DOHH2 (cell line): ENCODE data around the gene PGM2.

Experiments
- EZH2phosphoT487 ChIP-seq: fragments of 200-600 bp; sonication (generic); IDR thresholded peaks from 2 replicates; pipeline ENCODE4 v1.6.1; 2017; ENCODE audit warnings: borderline replicate concordance, mild to moderate bottlenecking, antibody characterized with exemption, low read length, moderate library complexity, mixed read lengths
- TF ChIP-seq, protein P1 (sequence below): fragments of 200-600 bp; sonication (generic); IDR thresholded peaks from one replicate; pipeline ENCODE4 v1.5.1; 2014; ENCODE audit warnings: antibody characterized with exemption, mild to moderate bottlenecking, low read depth, low read length; ENCODE audit not compliant: poor library complexity, severe bottlenecking

DNA sequence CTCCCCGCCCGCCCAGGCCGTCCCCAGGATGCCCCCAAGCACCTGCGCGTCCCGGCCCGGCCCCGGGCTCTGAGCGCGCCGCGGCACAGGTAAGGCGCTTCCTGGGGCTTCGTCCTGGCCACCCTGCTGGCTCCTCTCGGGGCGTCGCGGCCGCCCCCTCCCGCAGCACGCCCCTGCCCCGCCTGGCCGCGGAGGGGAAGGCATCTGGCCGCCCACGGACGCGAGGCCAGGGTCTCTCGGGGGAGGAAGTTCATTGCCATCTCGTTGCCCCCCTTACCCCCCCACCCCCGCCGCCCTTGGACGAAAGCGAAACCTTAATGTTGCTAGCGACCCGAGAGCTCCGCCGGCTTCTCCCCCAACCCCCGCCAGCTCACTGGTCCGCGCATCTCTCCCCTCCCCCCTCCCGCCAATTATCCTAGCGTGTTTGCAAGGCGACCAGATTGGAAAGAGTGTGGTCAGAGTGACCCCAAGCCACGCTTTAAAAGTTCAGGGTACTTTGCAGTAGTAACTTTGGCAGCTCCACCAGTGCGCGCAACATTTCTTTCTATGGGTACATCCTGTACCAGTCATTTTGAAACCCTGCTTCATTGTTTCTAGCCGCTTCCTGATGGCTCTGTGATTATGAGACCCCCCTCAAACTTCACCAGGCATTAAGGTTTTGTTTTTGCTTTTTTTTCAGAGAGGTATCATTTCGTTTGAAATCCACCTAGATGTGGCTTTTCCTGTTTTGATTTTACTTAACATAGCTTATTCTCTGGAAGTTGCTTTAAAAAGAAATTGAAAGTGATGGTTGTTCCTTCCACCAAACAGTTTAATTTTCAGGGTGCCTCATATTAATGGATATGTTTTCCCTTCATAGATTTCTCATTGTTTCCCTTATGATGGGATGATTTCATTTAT is 65.0 kb downstream of the PGM2 start:
- TF ChIP-seq, protein P1, sequence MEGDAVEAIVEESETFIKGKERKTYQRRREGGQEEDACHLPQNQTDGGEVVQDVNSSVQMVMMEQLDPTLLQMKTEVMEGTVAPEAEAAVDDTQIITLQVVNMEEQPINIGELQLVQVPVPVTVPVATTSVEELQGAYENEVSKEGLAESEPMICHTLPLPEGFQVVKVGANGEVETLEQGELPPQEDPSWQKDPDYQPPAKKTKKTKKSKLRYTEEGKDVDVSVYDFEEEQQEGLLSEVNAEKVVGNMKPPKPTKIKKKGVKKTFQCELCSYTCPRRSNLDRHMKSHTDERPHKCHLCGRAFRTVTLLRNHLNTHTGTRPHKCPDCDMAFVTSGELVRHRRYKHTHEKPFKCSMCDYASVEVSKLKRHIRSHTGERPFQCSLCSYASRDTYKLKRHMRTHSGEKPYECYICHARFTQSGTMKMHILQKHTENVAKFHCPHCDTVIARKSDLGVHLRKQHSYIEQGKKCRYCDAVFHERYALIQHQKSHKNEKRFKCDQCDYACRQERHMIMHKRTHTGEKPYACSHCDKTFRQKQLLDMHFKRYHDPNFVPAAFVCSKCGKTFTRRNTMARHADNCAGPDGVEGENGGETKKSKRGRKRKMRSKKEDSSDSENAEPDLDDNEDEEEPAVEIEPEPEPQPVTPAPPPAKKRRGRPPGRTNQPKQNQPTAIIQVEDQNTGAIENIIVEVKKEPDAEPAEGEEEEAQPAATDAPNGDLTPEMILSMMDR = peak; percentile 23
- no peak for TF ChIP-seq EZH2phosphoT487
